ENCODE measurements around the gene GFPT1. TPM values are rescaled to one million over a fixed set of nuclear protein-coding genes. Genes with fewer than 3 reads are reported as not detected.
A peak's percentile ranks its signal among the peaks of the same experiment; 100 is the strongest.

The GFPT1 gene
- total RNA-seq, 1 experiment from 2014 or later = 20.7 TPM

- Histone ChIP-seq H3K9me2 (replicated peaks; ENCODE audit: low read length) (no peaks in the 10 kb centered on the region), H3K4me1 (ENCODE audit: insufficient read depth, low read length) (peaks cover 36% of the 10 kb centered on the region), H3F3A (ENCODE audit: low read length, unreplicated experiment) (no peaks in the 10 kb centered on the region), H3K79me2 (ENCODE audit: low read length) (peaks cover 87% of the 10 kb centered on the region), H3K9me3 (ENCODE audit: low read length) (no peaks in the 10 kb centered on the region), H2AFZ (ENCODE audit: low read length) (no peak overlapping the region), H3K36me3 (ENCODE audit: low read depth, low read length) (0 out of 2 replicates have a peak, but pooled peaks cover 5% of the 10 kb centered on the region), H3K4me2 (ENCODE audit: low read length) (no peak overlapping the region), H4K20me1 (ENCODE audit: low read length) (no peaks in the 10 kb centered on the region), H3K4me3 (ENCODE audit: low read length) (no peak overlapping the region), H3K9ac (ENCODE audit: low read length) (no peak overlapping the region), H3K27me3 (ENCODE audit: low read length) (no peaks in the 10 kb centered on the region), H3K27ac (ENCODE audit: low read length) (no peak overlapping the region)
- no TSS peak for BruUV-seq (replicated peaks)
- ATAC-seq (no peak), DNase-seq (no peak)
- POLR2A ChIA-PET (ENCODE audit: unreplicated experiment) = no interaction called here
- CTCF ChIA-PET = no interaction called here
- intact Hi-C loops (cut with micrococcal nuclease) = loop anchor here (10.0 kb wide), 1 partner anchor 102 kb away; no protein-coding TSS in a partner anchor
- no peak for TF ChIP-seq EZH2 (IDR thresholded peaks at IDR 0.05; ENCODE audit: low read length, unreplicated experiment)
- TF ChIP-seq CTCF (conservative IDR thresholded peaks at IDR 0.05; ENCODE audit: low read depth, low read length) = no peak
- no peak for TF ChIP-seq EZH2phosphoT487 (IDR thresholded peaks at IDR 0.05; ENCODE audit: borderline replicate concordance, low read length)
These were observed 3.7 kb downstream of the GFPT1 start for GRCh38 chr2:69383176-69383812.

GRCh38 chr2:69382547-69382946 lies 4.5 kb downstream of the GFPT1 start:
- Histone ChIP-seq H3K36me3 (ENCODE audit: low read depth, low read length) (0 out of 2 replicates have a peak, but pooled peaks cover 5% of the 10 kb centered on the region), H2AFZ (ENCODE audit: low read length) (no peak overlapping the region), H3F3A (ENCODE audit: low read length, unreplicated experiment) (no peaks in the 10 kb centered on the region), H3K9me3 (ENCODE audit: low read length) (no peaks in the 10 kb centered on the region), H3K79me2 (ENCODE audit: low read length) (peaks cover 95% of the 10 kb centered on the region), H3K4me2 (ENCODE audit: low read length) (no peak overlapping the region), H3K27me3 (ENCODE audit: low read length) (no peaks in the 10 kb centered on the region), H3K9ac (ENCODE audit: low read length) (no peak overlapping the region), H3K4me3 (ENCODE audit: low read length) (no peak overlapping the region), H3K9me2 (replicated peaks; ENCODE audit: low read length) (no peaks in the 10 kb centered on the region), H3K27ac (ENCODE audit: low read length) (no peak overlapping the region), H4K20me1 (ENCODE audit: low read length) (no peaks in the 10 kb centered on the region), H3K4me1 (ENCODE audit: insufficient read depth, low read length) (peaks cover 31% of the 10 kb centered on the region)
- no peak for DNase-seq
- BruUV-seq (replicated peaks) = no TSS peak
- ATAC-seq = no peak
- ChIA-PET POLR2A (ENCODE audit: unreplicated experiment) (no interaction called here), CTCF (no interaction called here)
- intact Hi-C loops (cut with micrococcal nuclease) = loop anchor here (10.0 kb wide), 1 partner anchor 102 kb away; no protein-coding TSS in a partner anchor
- TF ChIP-seq CTCF (conservative IDR thresholded peaks at IDR 0.05; ENCODE audit: low read depth, low read length) = no peak

- Histone ChIP-seq H3K9ac (ENCODE audit: low read length) (no peak overlapping the region), H2AFZ (ENCODE audit: low read length) (no peak overlapping the region), H3K4me2 (ENCODE audit: low read length) (no peak overlapping the region), H4K20me1 (ENCODE audit: low read length) (no peaks in the 10 kb centered on the region), H3K9me2 (replicated peaks; ENCODE audit: low read length) (no peaks in the 10 kb centered on the region), H3K36me3 (ENCODE audit: low read depth, low read length) (0 out of 2 replicates have a peak, but pooled peaks cover 5% of the 10 kb centered on the region), H3K9me3 (ENCODE audit: low read length) (no peaks in the 10 kb centered on the region), H3K4me3 (ENCODE audit: low read length) (no peak overlapping the region), H3K27me3 (ENCODE audit: low read length) (no peaks in the 10 kb centered on the region), H3K27ac (ENCODE audit: low read length) (no peak overlapping the region), H3F3A (ENCODE audit: low read length, unreplicated experiment) (no peaks in the 10 kb centered on the region), H3K79me2 (ENCODE audit: low read length) (peaks cover 92% of the 10 kb centered on the region), H3K4me1 (ENCODE audit: insufficient read depth, low read length) (peaks cover 29% of the 10 kb centered on the region)
- no TSS peak for BruUV-seq (replicated peaks)
- TF ChIP-seq EZH2phosphoT487 (IDR thresholded peaks at IDR 0.05; ENCODE audit: borderline replicate concordance, low read length) (no peak), CTCF (conservative IDR thresholded peaks at IDR 0.05; ENCODE audit: low read depth, low read length) (no peak), EZH2 (IDR thresholded peaks at IDR 0.05; ENCODE audit: low read length, unreplicated experiment) (no peak)
- ChIA-PET POLR2A (ENCODE audit: unreplicated experiment) (no interaction called here), CTCF (interaction anchor here (0.6 kb wide), 1 partner anchor 333 kb away, joined by 6 read pairs; no protein-coding TSS in a partner anchor)
- DNase-seq = peak; percentile 65
- peak; percentile 64 for ATAC-seq
- intact Hi-C loops (cut with micrococcal nuclease) = loop anchor here (10.0 kb wide), 1 partner anchor 103 kb away; no protein-coding TSS in a partner anchor
These were observed 5.7 kb downstream of the GFPT1 start for GRCh38 chr2:69381337-69381737.
